WTC11 (cell line): ENCODE results near the gene PDE8A. TPM values are rescaled to one million over a fixed set of nuclear protein-coding genes. Genes with fewer than 3 reads are reported as not detected.

ENCODE experiments used
- ATAC-seq: fragments of 200-7000 bp; cut with Tn5 transposase; 2 replicates; pipeline ENCODE4 v1.10.0; 2021; ENCODE audit warnings: mild to moderate bottlenecking, moderate library complexity
- CTCF ChIA-PET: fragments of 300-600 bp; sonication (Branson Sonifier 250); formaldehyde crosslinking; loops from one replicate; lab custom pipeline; 2021; ENCODE audit warnings: antibody characterized with exemption; lab: Charles Lee
- POLR2A ChIA-PET: fragments of 350-600 bp; sonication (Branson Sonifier 250); formaldehyde crosslinking; loops from one replicate; lab custom pipeline; 2021; ENCODE audit warnings: antibody characterized with exemption; lab: Charles Lee
- DNase-seq: peaks from one replicate; pipeline ENCODE4 v3.0.0; 2021; ENCODE audit warnings: low spot score
- H3K27ac Mint-ChIP-seq: 2 replicates; pipeline ENCODE4 v1.8.0; 2021; ENCODE audit warnings: mixed read lengths
- H3K27me3 Mint-ChIP-seq: 2 replicates; pipeline ENCODE4 v1.8.0; 2021; ENCODE audit warnings: low read depth, mild to moderate bottlenecking, moderate library complexity, mixed read lengths
- H3K36me3 Mint-ChIP-seq: 2 replicates; pipeline ENCODE4 v1.8.0; 2021; ENCODE audit warnings: mixed read lengths
- H3K4me1 Mint-ChIP-seq: 2 replicates; pipeline ENCODE4 v1.8.0; 2022; ENCODE audit warnings: mixed read lengths
- H3K4me3 Mint-ChIP-seq: 2 replicates; pipeline ENCODE4 v1.8.0; 2021; ENCODE audit warnings: mild to moderate bottlenecking, moderate library complexity, mixed read lengths
- H3K9me3 Mint-ChIP-seq: 2 replicates; pipeline ENCODE4 v1.8.0; 2021; ENCODE audit warnings: mixed read lengths
- ELF4 ChIP-seq: sonication (generic); formaldehyde crosslinking; IDR thresholded peaks from 2 replicates; pipeline ENCODE4 v1.8.1; 2022; ENCODE audit warnings: low read depth, mild to moderate bottlenecking, moderate library complexity, missing genetic modification reagents
- EMX1 ChIP-seq: fragments of 250-450 bp; sonication (Bioruptor Pico); IDR thresholded peaks from 2 replicates; pipeline ENCODE4 v1.8.0; 2021; ENCODE audit warnings: mild to moderate bottlenecking
- ETV6 ChIP-seq: sonication (generic); formaldehyde crosslinking; IDR thresholded peaks from 2 replicates; pipeline ENCODE4 v1.8.1; 2022; ENCODE audit warnings: mild to moderate bottlenecking, missing genetic modification reagents
- JUN ChIP-seq: sonication (generic); formaldehyde crosslinking; IDR thresholded peaks from 2 replicates; pipeline ENCODE4 v1.8.0; 2023; ENCODE audit warnings: mild to moderate bottlenecking, missing genetic modification reagents
- MXD4 ChIP-seq: fragments of 250-450 bp; sonication (Bioruptor Pico); IDR thresholded peaks from 2 replicates; pipeline ENCODE4 v1.8.0; 2021; ENCODE audit warnings: mild to moderate bottlenecking, moderate library complexity, borderline replicate concordance
- NFATC4 ChIP-seq: fragments of 250-450 bp; sonication (Bioruptor Pico); IDR thresholded peaks from 2 replicates; pipeline ENCODE4 v1.9.0; 2021; ENCODE audit warnings: mild to moderate bottlenecking
- NFE2L1 ChIP-seq: sonication (generic); formaldehyde crosslinking; IDR thresholded peaks from 2 replicates; pipeline ENCODE4 v1.8.1; 2023; ENCODE audit warnings: missing genetic modification reagents
- NR3C1 ChIP-seq: sonication (generic); formaldehyde crosslinking; conservative IDR thresholded peaks from 2 replicates; pipeline ENCODE4 v1.8.1; 2023; ENCODE audit warnings: low read depth, mild to moderate bottlenecking, missing genetic modification reagents
- PRRX2 ChIP-seq: fragments of 250-450 bp; sonication (Bioruptor Pico); IDR thresholded peaks from 2 replicates; pipeline ENCODE4 v1.8.0; 2021; ENCODE audit warnings: mild to moderate bottlenecking
- TP53 ChIP-seq: sonication (generic); formaldehyde crosslinking; IDR thresholded peaks from 2 replicates; pipeline ENCODE4 v1.8.1; 2023; ENCODE audit warnings: mild to moderate bottlenecking, missing genetic modification reagents
- ZNF121 ChIP-seq: sonication (generic); formaldehyde crosslinking; IDR thresholded peaks from 2 replicates; pipeline ENCODE4 v1.8.0; 2023; ENCODE audit warnings: missing genetic modification reagents
- ZNF232 ChIP-seq: sonication (generic); formaldehyde crosslinking; IDR thresholded peaks from 2 replicates; pipeline ENCODE4 v1.8.0; 2022; ENCODE audit warnings: mild to moderate bottlenecking, missing genetic modification reagents
- total RNA-seq: library from RNA; stranded (reverse); gene quantifications from 3 replicates; pipeline ENCODE4 v1.2.3, GENCODE V29; 2021
- TF ChIP-seq, protein P1 (sequence below): sonication (generic); formaldehyde crosslinking; IDR thresholded peaks from 2 replicates; pipeline ENCODE4 v1.8.1; 2022; ENCODE audit warnings: mild to moderate bottlenecking, missing genetic modification reagents, moderate library complexity, borderline replicate concordance
- TF ChIP-seq, protein P2 (sequence below): fragments of 250-450 bp; sonication (Bioruptor Pico); IDR thresholded peaks from 2 replicates; pipeline ENCODE4 v1.9.0; 2021; ENCODE audit warnings: moderate library complexity, mild to moderate bottlenecking, inconsistent platforms, borderline replicate concordance
- TF ChIP-seq, protein P3 (sequence below): sonication (generic); formaldehyde crosslinking; IDR thresholded peaks from 2 replicates; pipeline ENCODE4 v1.8.0; 2023; ENCODE audit warnings: mild to moderate bottlenecking, missing genetic modification reagents
- TF ChIP-seq, protein P4 (sequence below): sonication (generic); formaldehyde crosslinking; IDR thresholded peaks from 2 replicates; pipeline ENCODE4 v1.8.1; 2022; ENCODE audit warnings: low read depth, missing genetic modification reagents, borderline replicate concordance
- TF ChIP-seq, protein P5 (sequence below): fragments of 250-450 bp; sonication (Bioruptor Pico); conservative IDR thresholded peaks from 2 replicates; pipeline ENCODE4 v1.9.0; 2021; ENCODE audit warnings: mild to moderate bottlenecking
- TF ChIP-seq, protein P6 (sequence below): sonication (generic); formaldehyde crosslinking; IDR thresholded peaks from 2 replicates; pipeline ENCODE4 v1.8.0; 2023; ENCODE audit warnings: missing genetic modification reagents
- TF ChIP-seq, protein P7 (sequence below): fragments of 250-450 bp; sonication (Bioruptor Pico); IDR thresholded peaks from 2 replicates; pipeline ENCODE4 v1.9.0; 2021; ENCODE audit warnings: mild to moderate bottlenecking

PDE8A gene
- total RNA-seq, 1 experiment from 2014 or later, result 13.9 TPM

DNA sequence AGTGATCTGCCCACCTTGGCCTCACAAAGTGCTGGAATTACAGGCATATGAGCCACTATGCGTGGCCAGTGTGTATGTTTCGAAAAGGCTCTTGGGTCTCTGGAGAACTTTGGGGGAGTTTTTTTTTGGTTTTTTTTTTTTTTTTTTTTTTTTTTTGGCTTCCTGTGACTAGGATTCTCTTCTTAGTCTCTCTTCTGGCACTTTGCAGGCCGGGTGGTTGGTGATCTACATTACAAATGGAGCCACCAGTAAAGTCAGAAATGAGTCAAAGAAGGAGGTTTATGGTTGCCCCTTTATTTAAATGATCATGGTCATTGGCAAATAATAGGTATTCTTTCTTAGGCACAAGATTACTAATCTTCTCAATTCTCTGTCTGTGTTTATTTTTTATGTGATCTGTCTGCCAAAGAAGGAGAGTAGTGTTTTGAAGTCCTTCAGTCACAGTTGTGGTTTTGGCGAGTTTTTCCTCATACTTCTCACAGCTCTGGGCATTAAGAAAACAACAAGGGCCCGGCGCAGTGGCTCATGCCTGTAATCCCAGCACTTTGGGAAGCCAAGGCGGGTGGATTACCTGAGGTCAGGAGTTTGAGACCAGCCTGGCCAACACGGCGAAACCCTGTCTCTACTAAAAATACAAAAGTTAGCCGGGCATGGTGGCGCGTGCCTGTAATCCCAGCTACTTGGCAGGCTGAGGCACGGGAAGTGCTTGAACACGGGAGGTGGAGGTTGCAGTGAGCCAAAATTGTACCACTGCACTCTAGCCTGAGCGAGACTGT lies 38.3 kb downstream of the PDE8A start:
- no peak overlapping the region for H3K4me3 Mint-ChIP-seq
- TF ChIP-seq, protein P1, sequence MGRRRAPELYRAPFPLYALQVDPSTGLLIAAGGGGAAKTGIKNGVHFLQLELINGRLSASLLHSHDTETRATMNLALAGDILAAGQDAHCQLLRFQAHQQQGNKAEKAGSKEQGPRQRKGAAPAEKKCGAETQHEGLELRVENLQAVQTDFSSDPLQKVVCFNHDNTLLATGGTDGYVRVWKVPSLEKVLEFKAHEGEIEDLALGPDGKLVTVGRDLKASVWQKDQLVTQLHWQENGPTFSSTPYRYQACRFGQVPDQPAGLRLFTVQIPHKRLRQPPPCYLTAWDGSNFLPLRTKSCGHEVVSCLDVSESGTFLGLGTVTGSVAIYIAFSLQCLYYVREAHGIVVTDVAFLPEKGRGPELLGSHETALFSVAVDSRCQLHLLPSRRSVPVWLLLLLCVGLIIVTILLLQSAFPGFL, result no peak
- TF ChIP-seq, protein P2, sequence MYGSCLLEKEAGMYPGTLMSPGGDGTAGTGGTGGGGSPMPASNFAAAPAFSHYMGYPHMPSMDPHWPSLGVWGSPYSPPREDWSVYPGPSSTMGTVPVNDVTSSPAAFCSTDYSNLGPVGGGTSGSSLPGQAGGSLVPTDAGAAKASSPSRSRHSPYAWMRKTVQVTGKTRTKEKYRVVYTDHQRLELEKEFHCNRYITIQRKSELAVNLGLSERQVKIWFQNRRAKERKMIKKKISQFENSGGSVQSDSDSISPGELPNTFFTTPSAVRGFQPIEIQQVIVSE (CRISPR knock-in tag), result no peak
- TF ChIP-seq TP53 (CRISPR knock-in tag), result no peak
- TF ChIP-seq, protein P3, sequence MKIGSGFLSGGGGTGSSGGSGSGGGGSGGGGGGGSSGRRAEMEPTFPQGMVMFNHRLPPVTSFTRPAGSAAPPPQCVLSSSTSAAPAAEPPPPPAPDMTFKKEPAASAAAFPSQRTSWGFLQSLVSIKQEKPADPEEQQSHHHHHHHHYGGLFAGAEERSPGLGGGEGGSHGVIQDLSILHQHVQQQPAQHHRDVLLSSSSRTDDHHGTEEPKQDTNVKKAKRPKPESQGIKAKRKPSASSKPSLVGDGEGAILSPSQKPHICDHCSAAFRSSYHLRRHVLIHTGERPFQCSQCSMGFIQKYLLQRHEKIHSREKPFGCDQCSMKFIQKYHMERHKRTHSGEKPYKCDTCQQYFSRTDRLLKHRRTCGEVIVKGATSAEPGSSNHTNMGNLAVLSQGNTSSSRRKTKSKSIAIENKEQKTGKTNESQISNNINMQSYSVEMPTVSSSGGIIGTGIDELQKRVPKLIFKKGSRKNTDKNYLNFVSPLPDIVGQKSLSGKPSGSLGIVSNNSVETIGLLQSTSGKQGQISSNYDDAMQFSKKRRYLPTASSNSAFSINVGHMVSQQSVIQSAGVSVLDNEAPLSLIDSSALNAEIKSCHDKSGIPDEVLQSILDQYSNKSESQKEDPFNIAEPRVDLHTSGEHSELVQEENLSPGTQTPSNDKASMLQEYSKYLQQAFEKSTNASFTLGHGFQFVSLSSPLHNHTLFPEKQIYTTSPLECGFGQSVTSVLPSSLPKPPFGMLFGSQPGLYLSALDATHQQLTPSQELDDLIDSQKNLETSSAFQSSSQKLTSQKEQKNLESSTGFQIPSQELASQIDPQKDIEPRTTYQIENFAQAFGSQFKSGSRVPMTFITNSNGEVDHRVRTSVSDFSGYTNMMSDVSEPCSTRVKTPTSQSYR (CRISPR knock-in tag), result no peak
- TF ChIP-seq ZNF232 (CRISPR knock-in tag), result no peak
- TF ChIP-seq, protein P4, sequence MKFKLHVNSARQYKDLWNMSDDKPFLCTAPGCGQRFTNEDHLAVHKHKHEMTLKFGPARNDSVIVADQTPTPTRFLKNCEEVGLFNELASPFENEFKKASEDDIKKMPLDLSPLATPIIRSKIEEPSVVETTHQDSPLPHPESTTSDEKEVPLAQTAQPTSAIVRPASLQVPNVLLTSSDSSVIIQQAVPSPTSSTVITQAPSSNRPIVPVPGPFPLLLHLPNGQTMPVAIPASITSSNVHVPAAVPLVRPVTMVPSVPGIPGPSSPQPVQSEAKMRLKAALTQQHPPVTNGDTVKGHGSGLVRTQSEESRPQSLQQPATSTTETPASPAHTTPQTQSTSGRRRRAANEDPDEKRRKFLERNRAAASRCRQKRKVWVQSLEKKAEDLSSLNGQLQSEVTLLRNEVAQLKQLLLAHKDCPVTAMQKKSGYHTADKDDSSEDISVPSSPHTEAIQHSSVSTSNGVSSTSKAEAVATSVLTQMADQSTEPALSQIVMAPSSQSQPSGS, result no peak
- TF ChIP-seq ELF4, result no peak
- TF ChIP-seq JUN (CRISPR knock-in tag), result no peak
- TF ChIP-seq, protein P5, sequence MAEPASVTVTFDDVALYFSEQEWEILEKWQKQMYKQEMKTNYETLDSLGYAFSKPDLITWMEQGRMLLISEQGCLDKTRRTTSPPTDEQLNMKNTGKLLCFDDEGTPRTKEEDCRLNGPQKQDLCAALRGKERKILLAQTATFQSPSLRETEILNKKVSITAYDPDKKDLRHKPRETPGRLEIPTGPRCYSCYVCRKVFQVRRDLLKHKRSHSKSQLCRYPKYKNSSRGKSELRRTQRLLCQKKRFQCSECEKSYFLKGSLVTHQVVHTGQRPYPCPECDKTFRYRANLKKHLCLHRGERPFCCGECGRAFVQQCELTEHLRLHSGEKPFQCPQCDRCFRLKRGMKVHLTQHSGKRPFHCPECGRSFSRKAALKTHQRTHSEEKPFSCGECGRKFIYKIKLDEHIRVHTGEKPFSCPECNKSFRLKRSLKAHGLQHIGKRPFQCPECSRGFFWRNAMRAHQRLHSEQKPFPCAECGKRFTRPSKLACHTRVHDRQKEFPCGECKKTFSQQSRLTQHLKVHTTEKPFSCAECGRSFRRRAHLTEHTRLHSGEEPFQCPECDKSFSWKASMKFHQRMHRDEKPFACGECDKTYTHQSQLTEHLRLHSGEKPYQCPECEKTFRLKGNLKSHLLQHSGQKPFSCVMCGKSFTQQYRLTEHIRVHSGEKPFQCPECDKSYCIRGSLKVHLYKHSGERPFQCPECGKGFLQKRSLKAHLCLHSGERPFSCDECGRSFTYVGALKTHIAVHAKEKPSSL (CRISPR knock-in tag), result no peak
- no peak for TF ChIP-seq NFATC4
- TF ChIP-seq EMX1, result no peak
- TF ChIP-seq, all 79 proteins: peak for 0
- ATAC-seq, result peak; percentile 73
- Mint-ChIP-seq H3K4me1 (peaks cover 21% of the 10 kb centered on the region), H3K9me3 (no peaks in the 10 kb centered on the region), H3K27me3 (no peaks in the 10 kb centered on the region; the same call in 1 of the 2 replicates), H3K36me3 (no peaks in the 10 kb centered on the region), H3K27ac (peak overlapping the region; percentile 51)
- DNase-seq, result no peak
- CTCF ChIA-PET, result no interaction called here
- POLR2A ChIA-PET, result no interaction called here

DNA sequence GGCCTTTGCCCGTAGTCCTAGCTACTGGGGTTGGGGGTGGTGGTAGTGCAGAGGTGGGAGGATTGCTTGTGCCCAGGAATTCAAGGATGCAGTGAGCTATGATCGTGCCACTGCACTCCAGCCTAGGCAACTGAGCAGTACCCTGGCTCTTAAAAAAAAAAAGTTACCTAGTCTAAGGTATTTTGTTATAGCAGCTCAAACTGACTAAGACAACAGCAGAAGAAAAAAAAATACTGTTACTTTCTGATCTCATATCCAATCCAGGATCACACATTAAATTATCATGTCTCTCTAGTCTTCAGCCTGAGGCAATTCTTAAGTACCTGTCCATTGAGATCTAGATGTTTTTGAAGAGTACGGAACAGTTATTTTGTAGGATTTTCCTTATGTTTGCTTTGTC lies 39.8 kb downstream of the PDE8A start:
- no peaks in the 10 kb centered on the region for H3K9me3 Mint-ChIP-seq
- no peak overlapping the region for H3K4me3 Mint-ChIP-seq
- H3K27ac Mint-ChIP-seq, result 0 out of 2 replicates have a peak overlapping the region, but pooled peaks have one; percentile 4
- DNase-seq (no peak), ATAC-seq (no peak)
- TF ChIP-seq, protein P6, sequence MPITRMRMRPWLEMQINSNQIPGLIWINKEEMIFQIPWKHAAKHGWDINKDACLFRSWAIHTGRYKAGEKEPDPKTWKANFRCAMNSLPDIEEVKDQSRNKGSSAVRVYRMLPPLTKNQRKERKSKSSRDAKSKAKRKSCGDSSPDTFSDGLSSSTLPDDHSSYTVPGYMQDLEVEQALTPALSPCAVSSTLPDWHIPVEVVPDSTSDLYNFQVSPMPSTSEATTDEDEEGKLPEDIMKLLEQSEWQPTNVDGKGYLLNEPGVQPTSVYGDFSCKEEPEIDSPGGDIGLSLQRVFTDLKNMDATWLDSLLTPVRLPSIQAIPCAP (CRISPR knock-in tag), result no peak
- TF ChIP-seq NR3C1 (CRISPR knock-in tag) (no peak), MXD4 (CRISPR knock-in tag) (no peak), ZNF121 (CRISPR knock-in tag) (no peak), NFE2L1 (no peak), PRRX2 (CRISPR knock-in tag) (no peak), ETV6 (CRISPR knock-in tag) (no peak)
- TF ChIP-seq, protein P7, sequence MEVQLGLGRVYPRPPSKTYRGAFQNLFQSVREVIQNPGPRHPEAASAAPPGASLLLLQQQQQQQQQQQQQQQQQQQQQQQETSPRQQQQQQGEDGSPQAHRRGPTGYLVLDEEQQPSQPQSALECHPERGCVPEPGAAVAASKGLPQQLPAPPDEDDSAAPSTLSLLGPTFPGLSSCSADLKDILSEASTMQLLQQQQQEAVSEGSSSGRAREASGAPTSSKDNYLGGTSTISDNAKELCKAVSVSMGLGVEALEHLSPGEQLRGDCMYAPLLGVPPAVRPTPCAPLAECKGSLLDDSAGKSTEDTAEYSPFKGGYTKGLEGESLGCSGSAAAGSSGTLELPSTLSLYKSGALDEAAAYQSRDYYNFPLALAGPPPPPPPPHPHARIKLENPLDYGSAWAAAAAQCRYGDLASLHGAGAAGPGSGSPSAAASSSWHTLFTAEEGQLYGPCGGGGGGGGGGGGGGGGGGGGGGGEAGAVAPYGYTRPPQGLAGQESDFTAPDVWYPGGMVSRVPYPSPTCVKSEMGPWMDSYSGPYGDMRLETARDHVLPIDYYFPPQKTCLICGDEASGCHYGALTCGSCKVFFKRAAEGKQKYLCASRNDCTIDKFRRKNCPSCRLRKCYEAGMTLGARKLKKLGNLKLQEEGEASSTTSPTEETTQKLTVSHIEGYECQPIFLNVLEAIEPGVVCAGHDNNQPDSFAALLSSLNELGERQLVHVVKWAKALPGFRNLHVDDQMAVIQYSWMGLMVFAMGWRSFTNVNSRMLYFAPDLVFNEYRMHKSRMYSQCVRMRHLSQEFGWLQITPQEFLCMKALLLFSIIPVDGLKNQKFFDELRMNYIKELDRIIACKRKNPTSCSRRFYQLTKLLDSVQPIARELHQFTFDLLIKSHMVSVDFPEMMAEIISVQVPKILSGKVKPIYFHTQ (CRISPR knock-in tag), result no peak
- H3K36me3 Mint-ChIP-seq, result no peaks in the 10 kb centered on the region
- peaks cover 24% of the 10 kb centered on the region for H3K4me1 Mint-ChIP-seq
- CTCF ChIA-PET, result interaction anchor here (0.8 to 1.1 kb wide), 2 partner anchors 23 to 93 kb away, joined by 3 to 6 read pairs; no protein-coding TSS in a partner anchor
- no peaks in the 10 kb centered on the region; the same call in 1 of the 2 replicates for H3K27me3 Mint-ChIP-seq
- POLR2A ChIA-PET, result no interaction called here
